ENCODE measurements around the gene FAM131B.

The FAM131B gene

GRCh38 chr7:143382791-143383641 lies 20.5 kb upstream of the FAM131B start:
- no peak for DNase-seq (ENCODE audit: low read depth in 3 of 3)

- no peak for DNase-seq (ENCODE audit: low read depth in 3 of 3)
Observed at GRCh38 chr7:143382126-143382790, 19.7 kb upstream of the FAM131B start.

- DNase-seq (ENCODE audit: low read depth in 3 of 3): no peak
Observed at GRCh38 chr7:143381427-143382125, 19.1 kb upstream of the FAM131B start.

- peak; percentile 82 to 88 (median 83) for DNase-seq (ENCODE audit: low read depth in 3 of 3)
Observed at GRCh38 chr7:143380646-143381426, 18.3 kb upstream of the FAM131B start, which contains the start of gene ZYX. Gene ZYX, plus strand, starts transcription at chr7:143381345. Its CDS starts 227 bp downstream, at chr7:143381572.

GRCh38 chr7:143380260-143380645 lies 17.7 kb upstream of the FAM131B start:
- peak; percentile 76 to 88 (median 77) for DNase-seq (ENCODE audit: low read depth in 3 of 3)

- no peak for DNase-seq (ENCODE audit: low read depth in 3 of 3)
Observed at GRCh38 chr7:143379611-143380259, 17.2 kb upstream of the FAM131B start.

- DNase-seq (ENCODE audit: low read depth in 3 of 3): no peak
Observed at GRCh38 chr7:143376396-143376795, 13.9 kb upstream of the FAM131B start.

- no peak for DNase-seq (ENCODE audit: low read depth in 3 of 3)
Observed at GRCh38 chr7:143375298-143376034, 13.0 kb upstream of the FAM131B start.

GRCh38 chr7:143374561-143374960 lies 12.0 kb upstream of the FAM131B start:
- no peak for DNase-seq (ENCODE audit: low read depth in 3 of 3)

GRCh38 chr7:143373255-143373794 lies 10.8 kb upstream of the FAM131B start:
- DNase-seq (ENCODE audit: low read depth in 3 of 3): no peak

- peak in 1 of 3 experiments; percentile 32 for DNase-seq (ENCODE audit: low read depth in 3 of 3)
Observed at GRCh38 chr7:143372070-143372469, 9.6 kb upstream of the FAM131B start.

- no peak for DNase-seq (ENCODE audit: low read depth in 3 of 3)
Observed at GRCh38 chr7:143369678-143370651, 7.5 kb upstream of the FAM131B start.

GRCh38 chr7:143368387-143368786 lies 5.9 kb upstream of the FAM131B start:
- no peak for DNase-seq (ENCODE audit: low read depth in 3 of 3)

GRCh38 chr7:143367972-143368371 lies 5.5 kb upstream of the FAM131B start:
- DNase-seq (ENCODE audit: low read depth in 3 of 3): no peak

GRCh38 chr7:143363016-143363937 lies 764 bp upstream of the FAM131B start:
- DNase-seq (ENCODE audit: low read depth in 3 of 3): no peak

GRCh38 chr7:143361552-143362130 lies 872 bp downstream of the FAM131B start:
- no peak for DNase-seq (ENCODE audit: low read depth in 3 of 3)

- DNase-seq (ENCODE audit: low read depth in 3 of 3): no peak
Observed at GRCh38 chr7:143360788-143361551, 1.5 kb downstream of the FAM131B start.
